Stimulated activated naive CD4-positive, alpha-beta T cell (primary cell): ENCODE data around the gene MINK1.
"Not testable (repeated sequence)": the region's sequence is repeated elsewhere in the genome, so short reads cannot be mapped to it uniquely, and the experiment has no call there.

ENCODE experiments used
- DNase-seq, 6 experiments: peaks; one replicate each; lab custom pipeline; 2025; lab: John Stamatoyannopoulos, UW

Gene MINK1

DNA sequence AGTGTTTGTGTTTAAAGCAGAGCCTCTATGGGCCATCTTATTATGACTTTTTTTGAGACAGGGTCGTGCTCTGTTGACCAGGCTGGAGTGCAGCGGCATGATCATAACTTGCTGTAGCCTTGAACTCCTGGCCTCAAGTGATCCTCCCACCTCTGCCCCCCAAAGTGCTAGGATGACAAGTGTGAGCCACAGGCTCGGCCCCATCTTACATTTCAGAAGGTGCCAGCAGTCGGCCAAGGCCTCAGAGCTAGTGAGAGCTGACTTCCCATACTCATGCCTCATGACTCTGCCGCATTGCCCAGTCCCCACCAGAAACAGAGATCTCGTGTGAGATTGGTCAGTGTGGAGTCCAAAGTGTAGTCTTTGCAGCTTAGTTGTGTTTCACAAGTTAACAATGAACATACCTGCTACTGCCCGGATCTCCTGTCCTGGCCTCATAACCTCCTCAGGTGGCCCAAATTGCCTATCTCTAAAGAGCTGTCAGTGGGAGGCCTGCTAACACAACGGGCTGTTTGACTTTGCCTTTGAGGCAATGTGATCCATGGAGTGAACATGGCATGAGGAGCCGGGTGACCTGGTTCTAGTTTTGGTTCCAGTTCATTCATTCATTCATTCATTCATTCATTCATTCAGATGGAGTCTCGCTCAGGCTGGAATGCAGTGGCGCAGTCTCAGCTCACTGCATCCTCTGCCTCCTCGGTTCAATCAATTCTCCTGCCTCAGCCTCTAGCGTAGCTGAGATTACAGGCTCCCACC is 13.7 kb downstream of the MINK1 start:
- no peak for DNase-seq

GRCh38 chr17:4849011-4849536 is 15.9 kb downstream of the MINK1 start:
- DNase-seq, result no peak

DNA sequence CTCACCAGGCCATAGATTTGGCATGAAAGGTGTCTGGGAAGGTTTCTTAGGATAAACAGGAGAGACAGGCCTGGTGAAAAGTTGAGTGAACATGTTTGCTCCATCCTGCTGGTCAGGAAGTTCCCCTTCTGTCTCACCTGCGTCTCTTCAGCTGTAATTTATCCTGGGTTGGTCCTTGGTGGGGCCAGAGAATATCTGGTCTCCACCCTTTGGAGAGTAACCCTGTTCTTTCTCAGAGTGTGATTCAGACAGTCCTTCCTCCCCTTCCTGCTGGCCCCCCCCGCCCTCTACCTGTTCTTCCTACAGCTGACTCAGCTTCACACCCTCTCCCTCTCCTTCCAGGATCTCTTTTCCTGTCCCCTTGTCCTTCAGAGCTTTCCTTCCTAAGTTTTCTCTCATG is 17.1 kb downstream of the MINK1 start:
- no peak for DNase-seq

DNA sequence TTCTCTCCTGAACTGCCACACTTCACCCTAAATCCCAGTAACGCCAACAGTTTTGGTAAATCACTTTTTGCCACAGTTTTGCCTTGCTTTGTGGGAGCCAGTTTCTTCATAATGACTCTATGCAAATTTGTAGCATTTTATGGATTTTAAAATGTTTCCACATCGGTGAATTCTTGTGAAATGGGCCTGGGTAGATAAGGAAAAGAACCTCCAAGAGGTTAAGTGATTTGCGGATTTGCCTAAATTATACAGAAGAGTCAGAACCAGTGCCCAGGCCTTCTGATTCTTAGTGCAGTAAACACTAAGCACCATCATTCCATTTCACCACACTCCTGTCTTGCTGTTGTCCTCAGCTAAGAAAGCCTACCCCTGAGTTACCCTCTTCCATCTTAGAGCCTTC is 17.9 kb downstream of the MINK1 start:
- DNase-seq, result no peak

DNA sequence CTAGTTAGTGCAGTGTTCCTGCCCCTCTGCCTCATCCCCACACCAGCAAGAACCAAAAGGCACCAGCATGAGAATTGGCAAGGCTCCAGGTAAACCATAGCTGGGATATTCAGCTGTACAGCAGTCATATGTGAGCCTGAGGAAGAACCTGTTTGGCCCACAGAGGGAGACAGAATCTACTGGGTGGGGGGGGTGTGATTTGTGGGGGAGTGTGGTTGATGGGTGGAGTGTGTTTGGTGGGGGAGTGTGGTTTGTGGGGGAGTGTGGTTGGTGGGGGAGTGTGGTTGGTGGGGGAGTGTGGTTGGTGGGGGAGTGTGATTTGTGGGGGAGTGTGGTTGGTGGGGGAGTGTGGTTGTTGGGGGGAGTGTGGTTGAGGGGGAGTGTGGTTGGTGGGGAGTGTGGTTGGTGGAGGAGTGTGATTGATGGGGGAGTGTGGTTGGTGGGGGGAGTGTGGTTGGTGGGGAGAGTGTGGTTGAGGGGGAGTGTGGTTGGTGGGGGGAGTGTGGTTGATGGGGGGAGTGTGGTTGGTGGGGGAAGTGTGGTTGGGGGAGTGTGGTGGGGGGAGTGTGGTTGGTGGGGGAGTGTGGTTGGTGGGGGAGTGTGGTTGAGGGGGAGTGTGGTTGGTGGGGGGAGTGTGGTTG is 19.5 kb downstream of the MINK1 start:
- DNase-seq, result peak; percentile 10 to 62 (median 29)

DNA sequence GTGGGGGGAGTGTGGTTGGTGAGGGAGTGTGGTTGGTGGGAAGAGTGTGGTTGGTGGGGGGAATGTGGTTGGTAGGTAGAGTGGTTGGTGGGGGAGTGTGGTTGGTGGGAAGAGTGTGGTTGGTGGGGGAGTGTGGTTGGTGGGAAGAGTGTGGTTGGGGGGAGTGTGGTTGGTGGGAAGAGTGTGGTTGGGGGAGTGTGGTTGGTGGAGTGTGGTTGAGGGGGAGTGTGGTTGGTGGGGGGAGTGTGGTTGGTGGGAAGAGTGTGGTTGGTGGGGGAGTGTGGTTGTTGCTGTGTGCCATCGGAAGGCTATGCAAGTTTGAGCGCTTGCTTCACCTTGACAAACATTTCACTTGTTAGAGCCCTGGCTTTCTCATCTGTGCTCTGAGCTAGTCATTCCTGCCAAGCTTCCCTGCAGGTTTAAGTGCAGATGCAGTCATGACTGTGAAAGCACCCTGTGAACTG is 20.1 kb downstream of the MINK1 start:
- DNase-seq, result peak in 3 of 6 experiments; percentile 8 to 19 (median 16)

DNA sequence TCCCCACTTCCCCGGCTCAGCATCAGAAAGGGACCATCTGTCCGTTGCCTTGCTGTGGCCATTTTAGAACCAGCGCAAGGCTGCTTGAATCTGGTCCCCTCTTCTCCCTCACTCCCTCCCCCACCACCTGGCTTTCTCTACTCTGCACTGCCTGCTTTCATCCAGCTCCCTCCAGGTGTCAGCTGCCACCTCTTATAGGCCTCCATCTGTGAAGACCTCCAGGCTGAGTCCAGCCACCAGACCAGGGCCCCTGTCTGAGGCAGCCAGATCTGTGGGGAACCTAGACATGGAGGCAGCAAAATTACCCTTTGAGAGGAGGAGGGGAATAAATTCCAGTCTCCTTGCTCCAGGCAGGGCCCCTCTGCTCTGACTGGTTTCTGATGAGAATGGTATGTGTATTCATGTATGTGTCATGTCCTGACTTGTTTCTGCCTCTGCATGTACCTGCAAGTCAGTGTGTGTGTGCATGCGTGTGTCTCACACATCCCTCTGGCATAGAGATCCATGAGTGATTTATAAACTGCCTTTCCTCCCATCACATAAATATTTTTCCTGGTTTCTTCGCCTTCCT is 21.1 kb downstream of the MINK1 start:
- DNase-seq, result no peak

- DNase-seq, result no peak
Observed at GRCh38 chr17:4856271-4856936, 23.3 kb downstream of the MINK1 start.

GRCh38 chr17:4856937-4857314 is 23.8 kb downstream of the MINK1 start:
- no peak for DNase-seq

GRCh38 chr17:4857347-4857746 is 24.2 kb downstream of the MINK1 start:
- not testable (repeated sequence) for DNase-seq

DNA sequence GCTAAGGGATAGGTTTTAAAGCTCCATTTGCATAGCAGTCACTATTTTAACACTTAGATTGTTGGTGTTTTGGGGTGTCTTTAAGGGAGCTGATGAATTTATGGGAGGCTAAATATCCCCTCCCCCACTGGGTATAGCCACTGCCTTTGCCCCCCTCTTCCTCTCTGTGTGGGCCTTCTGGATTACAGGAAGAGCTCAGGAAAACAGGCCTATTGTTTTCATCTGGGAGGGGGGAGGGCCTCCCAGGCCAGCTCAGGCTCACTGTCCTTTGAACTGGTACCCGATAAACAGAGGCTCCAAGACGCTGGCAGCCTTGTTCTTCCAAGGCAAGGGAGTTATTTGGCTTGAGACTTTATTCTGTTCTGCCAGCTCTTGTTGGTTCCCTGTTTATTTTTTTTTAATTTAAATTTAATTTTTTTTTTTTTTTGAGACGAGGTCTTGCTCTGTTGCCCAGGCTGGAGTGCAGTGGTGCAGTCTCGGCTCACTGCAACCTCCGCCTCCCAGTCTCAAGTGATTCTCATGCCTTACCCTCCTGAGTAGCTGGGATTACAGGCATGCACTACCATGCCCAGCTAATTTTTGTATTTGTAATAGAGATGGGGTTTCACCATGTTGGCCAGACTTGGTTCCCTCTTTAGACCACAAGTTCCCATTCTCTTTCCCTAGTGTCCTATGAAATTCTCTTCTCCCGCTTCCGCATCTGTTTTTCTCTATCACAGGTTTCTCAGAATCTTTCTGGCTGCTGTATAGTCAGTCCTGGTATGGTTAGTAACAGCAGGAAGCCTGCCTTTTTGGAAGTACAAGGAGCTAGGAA is 25.1 kb downstream of the MINK1 start:
- no peak for DNase-seq

GRCh38 chr17:4858882-4859260 is 25.7 kb downstream of the MINK1 start:
- no peak for DNase-seq

DNA sequence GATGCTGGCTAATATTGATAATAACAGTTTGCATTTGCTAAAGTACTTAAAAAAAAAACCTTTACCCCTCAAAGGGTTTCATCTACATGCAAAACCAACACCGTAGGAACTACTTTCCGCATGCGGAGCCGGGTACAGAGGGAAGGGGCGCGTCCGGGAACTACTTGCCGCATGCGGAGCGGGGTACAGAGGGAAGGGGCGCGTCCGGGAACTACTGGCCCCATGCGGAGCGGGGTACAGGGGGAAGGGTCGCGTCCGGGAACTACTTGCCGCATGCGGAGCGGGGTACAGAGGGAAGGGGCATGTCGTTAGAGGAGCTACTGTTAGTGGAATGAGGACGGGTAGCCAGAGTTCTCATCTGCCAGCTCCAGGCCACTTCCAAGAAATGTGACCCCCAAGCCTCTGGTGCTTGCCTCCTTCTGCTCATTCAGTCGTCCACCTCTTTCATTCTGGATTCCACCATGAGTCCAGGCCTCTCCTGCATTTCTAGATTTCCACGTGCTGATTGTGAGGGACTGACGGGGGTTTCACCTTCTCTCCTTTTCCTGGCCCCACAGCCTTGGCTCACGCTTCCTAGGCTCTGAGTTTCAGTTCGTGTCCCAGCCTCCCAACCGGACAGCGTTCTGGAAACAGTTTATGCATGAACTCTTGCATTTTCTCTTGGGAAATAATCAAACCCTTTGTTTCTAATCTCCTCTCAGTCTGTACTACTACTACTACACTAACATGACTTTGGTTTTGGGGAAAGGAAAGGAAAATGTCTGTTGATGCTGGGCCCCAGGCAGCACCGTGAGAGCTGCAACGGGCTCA is 26.9 kb downstream of the MINK1 start:
- no peak for DNase-seq

DNA sequence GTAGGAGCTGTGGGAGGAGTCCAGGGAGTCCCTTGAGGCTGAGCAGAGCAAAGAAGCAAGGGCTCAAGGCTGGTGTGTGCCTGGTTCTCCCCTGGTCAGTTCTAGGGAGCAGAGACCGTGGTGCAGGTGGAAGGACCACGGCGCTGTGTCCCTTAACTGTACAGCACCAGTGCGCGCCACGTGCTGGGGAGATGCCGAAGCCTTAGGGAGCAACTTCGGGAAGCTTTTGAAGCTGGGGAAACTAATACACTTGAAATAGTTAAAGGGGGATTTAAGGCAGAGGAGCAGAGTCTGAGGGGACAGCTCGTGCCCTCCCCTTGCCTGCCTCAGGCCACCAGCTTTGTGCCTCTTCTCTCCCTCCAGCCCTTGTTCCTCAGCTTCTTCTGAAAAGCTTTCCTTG is 27.5 kb downstream of the MINK1 start:
- DNase-seq, result no peak

DNA sequence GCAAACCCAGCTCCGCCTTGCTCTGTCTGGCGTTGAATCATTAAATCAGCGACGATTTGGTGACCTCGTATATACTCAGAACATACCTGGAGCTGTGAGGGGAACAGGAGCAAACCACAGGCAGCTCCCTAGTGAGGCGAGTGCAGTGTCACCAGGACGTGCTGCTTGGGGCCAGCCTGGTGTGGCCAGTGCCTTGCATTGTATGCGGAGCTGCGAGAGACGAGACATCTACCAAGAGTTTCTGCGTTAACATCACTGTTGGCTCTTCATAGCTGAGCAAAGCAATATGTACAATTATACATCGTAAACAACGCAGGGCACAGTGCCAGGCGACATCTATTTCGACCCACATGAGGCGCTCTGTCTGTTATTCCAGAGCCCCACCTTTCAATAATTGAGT is 27.9 kb downstream of the MINK1 start:
- DNase-seq, result no peak

- no peak for DNase-seq
Observed at GRCh38 chr17:4862720-4863119, 29.6 kb downstream of the MINK1 start.

DNA sequence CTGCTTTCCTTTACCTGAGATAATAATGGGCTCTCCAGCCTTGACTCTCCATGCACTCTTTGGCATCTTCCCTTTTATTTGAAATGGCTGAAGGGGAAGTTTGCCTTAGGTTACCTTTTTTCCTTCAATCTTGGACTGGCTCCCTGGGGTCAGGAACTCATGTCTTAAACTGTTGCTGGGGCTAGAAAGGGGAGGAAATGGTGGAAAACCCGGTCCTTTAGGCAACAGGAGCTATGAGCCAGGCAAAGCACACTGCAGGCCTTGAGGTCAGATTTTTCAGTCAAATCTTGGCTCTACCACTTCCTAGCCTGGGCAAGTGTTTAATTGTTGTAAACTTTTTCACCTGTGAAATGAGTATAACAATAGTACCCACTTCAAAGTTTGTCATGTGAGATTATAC is 30.2 kb downstream of the MINK1 start:
- DNase-seq, result no peak

DNA sequence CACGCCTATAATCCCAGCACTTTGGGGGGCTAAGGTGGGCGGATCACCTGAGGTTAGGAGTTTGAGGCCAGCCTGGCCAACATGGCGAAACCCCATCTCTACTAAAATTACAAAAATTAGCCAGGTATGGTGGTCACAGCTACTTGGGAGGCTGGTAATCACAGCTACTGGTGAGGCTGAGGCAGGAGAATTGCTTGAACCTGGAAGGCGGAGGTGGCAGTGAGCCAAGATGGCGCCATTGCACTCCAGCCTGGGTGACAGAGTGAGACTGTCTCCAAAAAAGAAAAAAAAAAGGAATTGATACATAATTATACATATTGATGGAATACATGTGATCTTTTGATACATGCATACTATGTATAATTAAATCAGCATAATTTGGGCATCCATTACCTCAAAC is 34.4 kb downstream of the MINK1 start:
- DNase-seq, result not testable (repeated sequence)

GRCh38 chr17:4869058-4869998 is 36.2 kb downstream of the MINK1 start:
- DNase-seq, result not testable (repeated sequence)

GRCh38 chr17:4870855-4871254 is 37.7 kb downstream of the MINK1 start:
- DNase-seq, result no peak
